Left colon (tissue), 2 donors: ENCODE results near the gene UFSP2. TPM values are rescaled to one million over a fixed set of nuclear protein-coding genes. Genes with fewer than 3 reads are reported as not detected.
A peak's percentile ranks its signal among the peaks of the same experiment; 100 is the strongest.

Source experiments
- ATAC-seq: fragments of 200-7000 bp; cut with Tn5 transposase; one replicate; pipeline ENCODE4 v1.9.1; 2020; ENCODE audit warnings: mild to moderate bottlenecking, moderate library complexity
- DNase-seq, 2 donors: peaks; one replicate each; pipeline ENCODE4 v3.0.0-alpha.2; 2020
- intact Hi-C, 2 donors: fragments of 100-400 bp; cut with DNase I in 1 of 2; cut with micrococcal nuclease in 1 of 2; formaldehyde crosslinking; loops; one replicate each; pipeline versions ENCODE4 v1.11.2 to v1.14.0; 2022; cut with DNase I, micrococcal nuclease
- total RNA-seq, 2 donors: library from RNA; stranded (reverse); fragmentation: NEBNext Ultra II Directional; extraction: Animal tissue kit (Norgen Biotek cat#: 25700); gene quantifications; one replicate each; pipeline ENCODE4 v1.2.1, GENCODE V29; 2021
- donor health status: DM: no; HTN: no; CAD: no.
- donor health status: DM: yes; HTN: yes; CAD: no.

Gene UFSP2
- total RNA-seq, 2 donors from 2014 or later: 20.5 to 26.1 TPM

GRCh38 chr4:185437809-185438208, 12.0 kb upstream of the UFSP2 start:
- ATAC-seq: no peak
- intact Hi-C loops: no loop called here
- DNase-seq: no peak

DNA sequence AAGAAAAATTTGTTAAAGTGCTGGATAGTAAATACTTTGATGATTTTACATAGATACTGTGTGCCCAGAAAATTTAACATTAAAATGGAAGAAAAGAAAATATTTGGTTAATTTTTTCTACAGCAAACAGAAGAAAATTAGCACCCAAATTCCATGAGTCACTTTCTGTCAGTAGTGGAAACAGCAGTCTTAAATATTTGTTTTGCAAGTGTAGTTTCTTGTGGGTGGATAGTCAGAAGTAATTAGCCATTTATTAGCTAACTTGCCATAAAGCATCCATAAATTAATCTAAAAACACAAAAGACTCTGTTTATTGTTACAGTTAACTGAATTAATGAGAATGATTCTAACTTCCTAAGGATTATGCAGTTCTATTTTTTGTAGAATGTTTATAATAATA, 9.7 kb upstream of the UFSP2 start:
- no peak for ATAC-seq
- intact Hi-C loops: no loop called here
- no peak for DNase-seq

- intact Hi-C loops: no loop called here
- ATAC-seq (no peak), DNase-seq (no peak)
Measured at GRCh38 chr4:185429660-185430059, 3.9 kb upstream of the UFSP2 start.

- intact Hi-C loops: no loop called here
- no peak for ATAC-seq
- DNase-seq: no peak
Measured at GRCh38 chr4:185426960-185427688, 1.4 kb upstream of the UFSP2 start.

DNA sequence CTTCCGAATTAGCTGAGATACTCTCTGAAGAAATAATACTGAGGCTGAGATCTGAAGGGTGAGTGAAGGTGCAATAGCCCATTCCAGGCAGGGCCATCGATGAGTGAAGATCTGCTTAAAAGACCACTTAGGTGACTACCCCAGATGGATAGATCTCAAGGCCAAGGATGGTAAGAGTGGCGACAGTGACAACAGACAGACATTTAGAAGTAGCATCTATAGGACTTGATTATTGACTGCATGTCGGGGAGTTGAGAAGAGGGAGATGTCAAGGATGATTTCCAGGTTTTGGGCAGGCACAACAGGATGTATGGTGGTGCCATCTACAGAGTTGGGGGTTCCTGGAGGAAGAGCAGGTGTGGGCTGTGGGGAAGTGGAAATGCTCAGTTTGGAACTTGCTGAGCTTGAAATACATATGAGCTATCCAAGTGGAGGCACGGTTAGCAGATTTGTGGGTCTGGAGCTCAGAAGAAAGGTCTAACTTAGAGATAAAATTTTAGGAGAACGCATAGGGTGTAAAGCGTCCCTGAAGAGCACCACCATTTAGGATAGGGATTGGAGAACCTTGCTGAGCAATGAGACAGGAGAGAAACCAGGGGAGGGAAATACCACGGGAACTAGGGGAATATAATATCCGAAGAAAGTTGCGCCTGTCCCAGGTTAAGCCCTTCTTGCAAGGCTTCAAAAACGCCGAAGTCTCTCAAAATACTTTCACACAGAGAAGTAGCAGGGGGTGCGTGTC, 688 bp downstream of the UFSP2 start:
- peak; percentile 37 for ATAC-seq
- intact Hi-C loops: no loop called here
- peak in 1 of 2 donors; percentile 14 for DNase-seq

- no peak for ATAC-seq
- intact Hi-C loops: no loop called here
- DNase-seq: no peak
Measured at GRCh38 chr4:185421366-185422124, 4.2 kb downstream of the UFSP2 start.

DNA sequence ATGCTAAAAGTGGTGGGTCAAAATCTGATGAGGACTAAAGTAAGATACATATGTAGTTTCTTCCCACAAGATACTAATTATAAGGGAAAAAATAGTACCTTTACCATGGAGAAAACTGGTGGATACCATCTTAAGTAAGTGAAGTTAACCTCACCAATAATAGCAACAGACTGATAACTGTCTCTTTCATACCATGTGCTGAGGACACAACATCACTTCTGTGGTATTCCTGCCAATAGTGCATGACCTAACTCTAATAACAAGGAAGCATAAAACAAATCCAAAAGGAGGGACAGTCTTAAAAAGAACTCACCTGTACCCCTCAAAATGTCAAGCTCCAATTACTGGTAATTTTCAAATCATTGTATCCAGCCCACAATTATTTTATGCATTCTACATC, 8.8 kb downstream of the UFSP2 start:
- no peak for DNase-seq
- intact Hi-C loops: no loop called here
- no peak for ATAC-seq

DNA sequence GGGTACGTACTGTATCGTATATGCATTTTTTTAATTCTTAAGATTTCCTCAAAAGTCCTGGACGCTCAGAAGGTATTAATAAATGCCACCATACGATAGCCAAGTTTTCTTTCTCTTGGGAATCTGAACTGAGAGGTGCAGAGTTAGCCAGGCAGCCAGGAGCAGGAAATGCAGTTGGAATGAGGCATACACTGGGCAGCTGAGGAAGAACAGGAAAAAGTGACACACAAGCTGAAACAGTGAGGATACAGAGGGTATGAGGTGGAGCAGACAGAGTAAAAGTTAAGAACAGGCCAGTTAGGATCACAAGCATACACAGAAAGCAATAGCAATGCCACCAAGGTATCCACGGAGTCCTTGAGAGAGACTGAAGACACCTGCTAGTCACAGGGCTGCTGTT, 13.4 kb downstream of the UFSP2 start:
- intact Hi-C loops: no loop called here
- DNase-seq (no peak), ATAC-seq (no peak)

DNA sequence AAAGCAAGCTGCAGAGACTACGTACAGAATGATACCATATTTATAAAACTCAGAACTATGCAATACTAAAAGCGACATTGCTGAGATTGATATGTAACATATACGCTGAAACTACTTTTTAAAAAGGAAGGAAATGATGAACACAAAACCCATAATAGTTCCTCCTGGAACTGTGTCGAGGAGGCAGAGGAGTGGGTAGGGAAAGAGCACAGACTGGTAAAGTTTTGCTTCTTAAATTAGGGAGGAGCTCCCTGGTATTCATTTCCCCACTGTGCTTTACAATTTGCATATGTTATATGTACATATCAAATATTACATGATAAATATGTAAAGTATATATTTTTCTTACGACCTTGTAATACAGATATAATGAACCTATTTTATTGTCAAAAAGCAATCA, 13.9 kb downstream of the UFSP2 start:
- no peak for DNase-seq
- no peak for ATAC-seq
- intact Hi-C loops: no loop called here

GRCh38 chr4:185408432-185408831, 17.3 kb downstream of the UFSP2 start:
- intact Hi-C loops: no loop called here
- ATAC-seq (peak; percentile 70), DNase-seq (no peak)

DNA sequence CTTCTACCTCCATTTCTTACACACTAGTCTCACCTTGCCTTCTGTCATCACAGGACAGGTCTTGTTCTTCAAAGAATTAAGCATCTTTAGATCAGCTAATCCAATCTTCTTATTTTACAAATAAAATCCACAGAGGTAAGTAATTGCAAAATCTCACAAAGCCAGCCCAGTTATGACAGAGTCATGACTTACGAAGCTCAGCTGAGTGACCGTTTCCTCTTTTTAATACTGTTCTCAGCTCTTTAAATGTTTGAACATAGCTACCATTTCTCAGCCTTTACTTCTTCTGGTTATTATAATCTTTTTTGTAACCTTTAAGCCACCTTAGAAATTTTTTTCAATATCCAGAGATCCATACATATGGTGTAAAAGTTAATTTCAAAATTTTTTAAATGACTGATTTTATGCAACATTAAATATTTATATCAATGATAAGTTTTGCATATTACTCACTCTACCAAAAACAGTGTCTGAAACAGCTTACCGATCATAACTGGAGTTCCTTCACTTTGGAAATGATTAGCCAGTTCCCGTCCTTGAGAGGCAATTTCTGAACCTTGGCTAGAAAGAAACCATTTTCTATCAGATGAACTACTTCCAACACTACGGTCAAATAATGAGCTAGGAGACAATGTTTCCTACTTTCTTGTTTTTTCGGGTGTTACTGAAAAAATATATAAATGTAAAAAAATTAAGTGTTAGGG, 20.3 kb downstream of the UFSP2 start:
- intact Hi-C loops: no loop called here
- ATAC-seq (no peak), DNase-seq (no peak)

DNA sequence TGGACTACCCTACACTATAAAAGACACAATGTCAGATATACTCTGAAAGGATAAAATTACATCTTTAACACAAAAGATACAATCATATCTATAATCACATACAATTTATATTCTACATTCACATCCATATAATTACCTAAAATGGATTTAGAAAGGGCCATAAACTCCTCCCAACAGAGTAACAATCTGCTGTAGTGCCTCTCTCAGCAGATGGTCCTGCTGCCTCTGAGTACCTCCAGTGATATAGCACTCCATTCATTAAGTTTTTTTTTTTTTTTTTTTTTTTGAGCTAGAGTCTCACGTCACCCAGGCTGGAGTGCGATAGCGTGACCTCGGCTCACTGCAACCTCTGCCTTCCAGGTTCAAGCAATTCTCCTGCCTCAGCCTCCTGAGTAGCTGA, 21.7 kb downstream of the UFSP2 start:
- intact Hi-C loops: no loop called here
- ATAC-seq (no peak), DNase-seq (no peak)

GRCh38 chr4:185399466-185399865, 26.3 kb downstream of the UFSP2 start:
- DNase-seq (peak in 1 of 2 donors; percentile 43), ATAC-seq (peak; percentile 8)
- intact Hi-C loops: loop anchor here in 1 of 2 donors (10.0 kb wide), 1 partner anchor 215 kb away; no protein-coding TSS in a partner anchor

- DNase-seq: no peak
- intact Hi-C loops: loop anchor here in 1 of 2 donors (10.0 kb wide), 1 partner anchor 214 kb away; no protein-coding TSS in a partner anchor
- no peak for ATAC-seq
Measured at GRCh38 chr4:185398618-185399017, 27.1 kb downstream of the UFSP2 start.

DNA sequence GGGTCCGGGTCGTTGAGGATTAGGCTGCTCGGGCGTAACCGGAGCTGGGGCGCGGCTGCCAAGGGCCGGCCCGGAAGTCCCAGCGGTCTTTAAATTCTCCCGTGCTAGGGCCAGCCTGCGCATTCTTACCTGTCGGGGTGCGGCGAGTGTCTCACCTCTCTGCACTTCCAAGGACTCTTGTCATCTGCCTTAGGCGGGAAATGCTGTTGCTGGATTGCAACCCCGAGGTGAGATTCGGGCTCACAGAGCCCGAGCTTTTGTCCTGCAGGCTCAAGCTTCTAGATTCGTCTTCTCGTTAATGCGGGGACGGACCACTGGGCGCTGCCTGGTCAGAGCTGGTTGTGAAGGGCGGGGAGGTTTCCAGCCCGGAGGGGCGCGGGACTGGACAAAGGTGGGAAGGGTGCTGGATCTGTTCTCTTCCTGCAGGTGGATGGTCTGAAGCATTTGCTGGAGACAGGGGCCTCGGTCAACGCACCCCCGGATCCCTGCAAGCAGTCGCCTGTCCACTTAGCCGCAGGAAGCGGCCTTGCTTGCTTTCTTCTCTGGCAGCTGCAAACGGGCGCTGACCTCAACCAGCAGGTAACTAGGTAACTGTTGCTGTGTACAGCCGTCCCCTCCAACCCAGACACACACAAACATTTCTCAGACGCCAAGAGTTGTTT, 28.9 kb downstream of the UFSP2 start, which contains the start of gene ANKRD37:
Gene ANKRD37 (plus strand): TSS at position 118 of the 662 bp plus-strand sequence. CDS start 83 bp downstream, at position 201.
- intact Hi-C loops: loop anchor here in 1 of 2 donors (10.0 kb wide), 1 partner anchor 212 kb away; no protein-coding TSS in a partner anchor
- DNase-seq (peak; percentile 69 to 73), ATAC-seq (peak; percentile 39)

GRCh38 chr4:185395956-185396723, 29.6 kb downstream of the UFSP2 start:
- intact Hi-C loops: loop anchor here in 1 of 2 donors (10.0 kb wide), 1 partner anchor 211 kb away; no protein-coding TSS in a partner anchor
- DNase-seq (peak; percentile 96 to 97), ATAC-seq (peak; percentile 86)

DNA sequence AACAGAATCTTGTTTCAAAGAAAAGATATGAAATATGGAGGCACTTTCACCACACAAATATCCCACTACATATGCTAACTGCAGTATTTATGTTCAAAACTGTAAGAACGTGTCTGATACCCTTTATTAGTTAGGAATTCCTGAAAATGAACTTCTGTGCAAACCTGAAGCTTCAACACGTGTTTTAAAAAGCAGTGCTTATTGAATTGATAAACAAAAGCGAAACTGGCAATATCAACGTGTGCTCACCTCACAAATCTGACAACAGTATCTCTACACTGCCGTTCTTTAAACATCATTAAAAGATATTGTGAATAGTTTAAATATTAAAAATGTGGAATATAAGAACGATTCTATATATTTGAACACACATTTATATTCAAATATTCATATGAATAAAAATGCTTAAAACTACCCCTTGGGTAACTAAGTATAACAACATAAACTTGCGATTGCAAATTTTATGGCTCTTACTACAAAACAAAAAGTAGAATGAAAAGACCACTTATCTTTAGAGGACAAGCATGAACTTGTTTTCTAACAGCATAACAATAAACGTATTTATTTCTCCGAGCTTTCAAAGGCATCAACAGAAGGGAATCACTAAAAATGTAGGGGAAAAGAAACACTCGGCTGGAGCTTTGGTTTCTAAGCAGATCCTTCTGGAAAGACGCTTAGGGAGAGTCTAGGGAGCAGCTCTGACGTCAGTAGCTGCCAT, 30.4 kb downstream of the UFSP2 start, which contains the start of gene LRP2BP:
Gene LRP2BP (minus strand): TSS at position 687 of the 718 bp plus-strand sequence. CDS start 17,738 bp downstream, outside the sequence.
- no peak for ATAC-seq
- DNase-seq: no peak
- intact Hi-C loops: loop anchor here in 1 of 2 donors (10.0 kb wide), 1 partner anchor 211 kb away; no protein-coding TSS in a partner anchor
